ENCODE results near the gene SLC12A8. TPM values are rescaled to one million over a fixed set of nuclear protein-coding genes. Genes with fewer than 3 reads are reported as not detected.

The SLC12A8 gene
- polyA plus RNA-seq, 4 donors, result 0.81 to 25.4 (median 4.9) TPM

GRCh38 chr3:125151916-125152315 is 60.6 kb downstream of the SLC12A8 start:
- peaks cover 0 to 3% of the 10 kb centered on the region in 2 donors for H3K9me3 ChIP-seq (ENCODE audit: control insufficient read depth in 2 of 2, insufficient read depth in 1 of 2, low read depth in 1 of 2, low read length in 1 of 2)
- H3K36me3 ChIP-seq (ENCODE audit: control insufficient read depth in 3 of 3, insufficient read depth in 2 of 3, low read depth in 1 of 3, low read length in 3 of 3), result peaks cover 0 to 14% (median 0%) of the 10 kb centered on the region in 3 donors
- H3K4me3 ChIP-seq (ENCODE audit: low read depth in 1 of 3, low read length in 3 of 3), result no peak overlapping the region
- H3K27me3 ChIP-seq (ENCODE audit: control insufficient read depth in 3 of 3, insufficient read depth in 3 of 3, low read length in 3 of 3), result no peaks in the 10 kb centered on the region
- no peak overlapping the region for H3K27ac ChIP-seq (ENCODE audit: low read depth in 1 of 3, low read length in 2 of 3)
- FAIRE-seq (no peak), DNase-seq (no peak)
- WGBS, 3 donors, result 79 to 86% (median 82%) methylated on average over 1 of the region's 1 CpG
- H3K4me1 ChIP-seq (ENCODE audit: control insufficient read depth in 3 of 3, insufficient read depth in 2 of 3, low read depth in 1 of 3, low read length in 2 of 3), result no peaks in the 10 kb centered on the region

GRCh38 chr3:125151442-125151817 is 61.1 kb downstream of the SLC12A8 start:
- 82 to 94% (median 89%) methylated on average over 9 of the region's 9 CpGs for WGBS, 3 donors
- Histone ChIP-seq H3K27ac (ENCODE audit: low read depth in 1 of 3, low read length in 2 of 3) (no peak overlapping the region), H3K27me3 (ENCODE audit: control insufficient read depth in 3 of 3, insufficient read depth in 3 of 3, low read length in 3 of 3) (no peaks in the 10 kb centered on the region), H3K36me3 (ENCODE audit: control insufficient read depth in 3 of 3, insufficient read depth in 2 of 3, low read depth in 1 of 3, low read length in 3 of 3) (peaks cover 0 to 17% (median 0%) of the 10 kb centered on the region in 3 donors), H3K4me3 (ENCODE audit: low read depth in 1 of 3, low read length in 3 of 3) (no peak overlapping the region), H3K4me1 (ENCODE audit: control insufficient read depth in 3 of 3, insufficient read depth in 2 of 3, low read depth in 1 of 3, low read length in 2 of 3) (no peaks in the 10 kb centered on the region), H3K9me3 (ENCODE audit: control insufficient read depth in 2 of 2, insufficient read depth in 1 of 2, low read depth in 1 of 2, low read length in 1 of 2) (peaks cover 0 to 3% of the 10 kb centered on the region in 2 donors)
- DNase-seq, result no peak
- no peak for FAIRE-seq

- Histone ChIP-seq H3K36me3 (ENCODE audit: control insufficient read depth in 3 of 3, insufficient read depth in 2 of 3, low read depth in 1 of 3, low read length in 3 of 3) (peaks cover 0 to 12% (median 0%) of the 10 kb centered on the region in 3 donors), H3K9me3 (ENCODE audit: control insufficient read depth in 2 of 2, insufficient read depth in 1 of 2, low read depth in 1 of 2, low read length in 1 of 2) (peaks cover 0 to 3% of the 10 kb centered on the region in 2 donors), H3K4me1 (ENCODE audit: control insufficient read depth in 3 of 3, insufficient read depth in 2 of 3, low read depth in 1 of 3, low read length in 2 of 3) (no peaks in the 10 kb centered on the region), H3K27me3 (ENCODE audit: control insufficient read depth in 3 of 3, insufficient read depth in 3 of 3, low read length in 3 of 3) (no peaks in the 10 kb centered on the region), H3K4me3 (ENCODE audit: low read depth in 1 of 3, low read length in 3 of 3) (no peak overlapping the region), H3K27ac (ENCODE audit: low read depth in 1 of 3, low read length in 2 of 3) (no peak overlapping the region)
- DNase-seq, result peak; percentile 61 to 62
- WGBS, 3 donors, result 77 to 84% (median 79%) methylated on average over 14 of the region's 14 CpGs
- FAIRE-seq, result no peak
These were observed 61.8 kb downstream of the SLC12A8 start for GRCh38 chr3:125150525-125151441.

DNA sequence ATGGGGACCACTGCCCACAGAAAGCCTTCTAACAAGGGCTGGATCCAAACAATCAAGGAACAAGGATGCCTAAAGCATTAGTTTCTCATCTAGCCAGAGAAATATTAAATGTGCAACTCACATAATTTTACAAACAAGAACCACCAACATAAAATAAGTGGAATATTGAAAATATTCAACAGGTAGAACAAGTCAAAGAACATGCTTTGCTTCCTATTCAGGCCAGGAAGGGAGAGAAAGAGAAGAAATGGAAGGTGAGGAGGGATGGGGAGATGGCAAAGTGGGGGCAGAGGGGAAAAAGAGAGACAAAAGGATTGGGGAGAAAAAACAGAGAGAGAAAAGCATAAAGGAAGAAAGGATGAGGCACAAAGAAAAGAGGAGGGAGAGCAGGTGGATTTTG is 63.1 kb downstream of the SLC12A8 start:
- H3K27me3 ChIP-seq (ENCODE audit: control insufficient read depth in 3 of 3, insufficient read depth in 3 of 3, low read length in 3 of 3), result no peaks in the 10 kb centered on the region
- no peak for FAIRE-seq
- no peak overlapping the region for H3K27ac ChIP-seq (ENCODE audit: low read depth in 1 of 3, low read length in 2 of 3)

GRCh38 chr3:125148836-125149235 is 63.7 kb downstream of the SLC12A8 start:
- Histone ChIP-seq H3K27ac (ENCODE audit: low read depth in 1 of 3, low read length in 2 of 3) (no peak overlapping the region), H3K27me3 (ENCODE audit: control insufficient read depth in 3 of 3, insufficient read depth in 3 of 3, low read length in 3 of 3) (no peaks in the 10 kb centered on the region), H3K36me3 (ENCODE audit: control insufficient read depth in 3 of 3, insufficient read depth in 2 of 3, low read depth in 1 of 3, low read length in 3 of 3) (peaks cover 0 to 12% (median 0%) of the 10 kb centered on the region in 3 donors), H3K4me3 (ENCODE audit: low read depth in 1 of 3, low read length in 3 of 3) (no peak overlapping the region), H3K9me3 (ENCODE audit: control insufficient read depth in 2 of 2, insufficient read depth in 1 of 2, low read depth in 1 of 2, low read length in 1 of 2) (peaks cover 0 to 3% of the 10 kb centered on the region in 2 donors), H3K4me1 (ENCODE audit: control insufficient read depth in 3 of 3, insufficient read depth in 2 of 3, low read depth in 1 of 3, low read length in 2 of 3) (no peaks in the 10 kb centered on the region)
- 57 to 84% (median 78%) methylated on average over 17 of the region's 17 CpGs for WGBS, 3 donors
- DNase-seq (no peak), FAIRE-seq (no peak)

More for the DNA sequence above, 63.1 kb downstream of the SLC12A8 start:
- peaks cover 0 to 12% (median 0%) of the 10 kb centered on the region in 3 donors for H3K36me3 ChIP-seq (ENCODE audit: control insufficient read depth in 3 of 3, insufficient read depth in 2 of 3, low read depth in 1 of 3, low read length in 3 of 3)
- H3K9me3 ChIP-seq (ENCODE audit: control insufficient read depth in 2 of 2, insufficient read depth in 1 of 2, low read depth in 1 of 2, low read length in 1 of 2), result peaks cover 0 to 3% of the 10 kb centered on the region in 2 donors
- H3K4me3 ChIP-seq (ENCODE audit: low read depth in 1 of 3, low read length in 3 of 3), result no peak overlapping the region
- no peaks in the 10 kb centered on the region for H3K4me1 ChIP-seq (ENCODE audit: control insufficient read depth in 3 of 3, insufficient read depth in 2 of 3, low read depth in 1 of 3, low read length in 2 of 3)
- no peak for DNase-seq

GRCh38 chr3:125148016-125148812 is 64.3 kb downstream of the SLC12A8 start:
- FAIRE-seq, result no peak
- H3K27ac ChIP-seq (ENCODE audit: low read depth in 1 of 3, low read length in 2 of 3), result no peak overlapping the region
- H3K27me3 ChIP-seq (ENCODE audit: control insufficient read depth in 3 of 3, insufficient read depth in 3 of 3, low read length in 3 of 3), result no peaks in the 10 kb centered on the region
- peaks cover 0 to 12% (median 0%) of the 10 kb centered on the region in 3 donors for H3K36me3 ChIP-seq (ENCODE audit: control insufficient read depth in 3 of 3, insufficient read depth in 2 of 3, low read depth in 1 of 3, low read length in 3 of 3)
- H3K4me3 ChIP-seq (ENCODE audit: low read depth in 1 of 3, low read length in 3 of 3), result no peak overlapping the region
- no peak for DNase-seq
- WGBS, 3 donors, result 92 to 94% (median 92%) methylated on average over 7 of the region's 7 CpGs
- H3K4me1 ChIP-seq (ENCODE audit: control insufficient read depth in 3 of 3, insufficient read depth in 2 of 3, low read depth in 1 of 3, low read length in 2 of 3), result no peaks in the 10 kb centered on the region
- H3K9me3 ChIP-seq (ENCODE audit: control insufficient read depth in 2 of 2, insufficient read depth in 1 of 2, low read depth in 1 of 2, low read length in 1 of 2), result peaks cover 0 to 3% of the 10 kb centered on the region in 2 donors

DNA sequence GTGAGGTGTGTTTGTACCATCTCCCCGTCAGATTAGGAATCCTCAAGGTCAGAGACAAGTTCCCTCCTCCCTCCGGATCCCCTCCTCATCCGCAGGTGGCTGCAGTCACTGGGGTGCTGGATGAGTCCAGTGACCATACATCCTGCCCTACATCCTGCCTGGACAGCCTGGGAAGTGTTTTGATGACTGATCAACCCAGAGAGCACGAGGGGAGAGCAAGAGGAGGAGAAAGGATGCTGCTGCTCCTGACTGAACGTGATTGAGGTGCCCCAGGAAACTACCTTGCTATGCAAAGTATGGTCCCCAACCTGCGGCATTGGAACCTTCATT is 65.1 kb downstream of the SLC12A8 start:
- FAIRE-seq, result no peak
- H3K4me1 ChIP-seq (ENCODE audit: control insufficient read depth in 3 of 3, insufficient read depth in 2 of 3, low read depth in 1 of 3, low read length in 2 of 3), result peaks cover 0 to under 1% (median 0%) of the 10 kb centered on the region in 3 donors
- peak overlapping the region in 1 of 3 donors; percentile 63 for H3K27ac ChIP-seq (ENCODE audit: low read depth in 1 of 3, low read length in 2 of 3)
- no peak overlapping the region for H3K4me3 ChIP-seq (ENCODE audit: low read depth in 1 of 3, low read length in 3 of 3)
- H3K36me3 ChIP-seq (ENCODE audit: control insufficient read depth in 3 of 3, insufficient read depth in 2 of 3, low read depth in 1 of 3, low read length in 3 of 3), result peaks cover 0 to 12% (median 0%) of the 10 kb centered on the region in 3 donors
- 69 to 85% (median 82%) methylated on average over 6 of the region's 6 CpGs for WGBS, 3 donors
- DNase-seq, result no peak
- H3K9me3 ChIP-seq (ENCODE audit: control insufficient read depth in 2 of 2, insufficient read depth in 1 of 2, low read depth in 1 of 2, low read length in 1 of 2), result peaks cover 0 to 3% of the 10 kb centered on the region in 2 donors
- H3K27me3 ChIP-seq (ENCODE audit: control insufficient read depth in 3 of 3, insufficient read depth in 3 of 3, low read length in 3 of 3), result no peaks in the 10 kb centered on the region

DNA sequence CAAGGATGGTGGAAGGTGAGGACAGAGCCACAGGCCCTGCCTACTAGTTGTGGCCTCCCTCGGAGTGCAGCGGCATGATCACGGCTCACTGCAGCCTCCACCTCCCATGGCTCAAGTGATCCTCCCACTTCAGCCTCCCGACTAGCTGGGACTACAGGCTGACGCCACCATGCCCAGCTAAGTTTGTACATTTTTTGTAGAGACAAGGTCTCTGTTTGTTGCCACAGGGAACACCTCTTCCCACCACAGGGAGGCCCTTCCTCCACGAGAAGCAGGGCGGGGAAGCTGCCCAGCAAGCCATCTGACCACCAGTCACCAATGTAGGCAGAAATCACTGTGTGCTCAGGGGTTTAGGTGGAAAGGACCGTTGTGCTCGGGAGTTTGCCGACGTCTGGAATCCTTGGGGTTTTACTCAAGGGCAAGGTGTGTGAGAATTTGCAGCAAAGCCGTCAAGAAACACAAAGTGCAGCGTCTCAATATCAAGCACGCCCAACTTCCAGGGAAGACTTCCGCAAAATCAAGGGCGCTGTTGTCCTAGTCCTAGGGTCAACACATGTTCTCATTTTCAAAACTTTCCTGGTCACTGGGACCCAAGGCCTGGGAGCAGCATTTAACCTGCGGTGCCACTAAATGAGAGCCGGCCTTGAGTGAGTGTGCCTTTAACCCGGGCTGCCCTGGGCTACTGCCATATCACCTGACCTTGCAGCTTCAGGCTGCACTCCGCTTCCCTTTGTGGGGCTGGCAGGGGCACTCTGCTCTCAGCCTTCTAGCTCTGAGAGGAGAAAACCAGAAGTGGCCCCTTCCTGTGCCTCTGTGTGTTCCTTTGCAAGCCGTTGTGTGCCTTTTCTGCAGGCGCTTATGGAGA is 65.7 kb downstream of the SLC12A8 start:
- H3K36me3 ChIP-seq (ENCODE audit: control insufficient read depth in 3 of 3, insufficient read depth in 2 of 3, low read depth in 1 of 3, low read length in 3 of 3), result peaks cover 0 to 12% (median 0%) of the 10 kb centered on the region in 3 donors
- no peak overlapping the region for H3K4me3 ChIP-seq (ENCODE audit: low read depth in 1 of 3, low read length in 3 of 3)
- H3K27ac ChIP-seq (ENCODE audit: low read depth in 1 of 3, low read length in 2 of 3), result peak overlapping the region in 1 of 3 donors; percentile 63
- 81 to 89% (median 83%) methylated on average over 22 of the region's 22 CpGs for WGBS, 3 donors
- no peak for DNase-seq
- peaks cover 0 to 3% of the 10 kb centered on the region in 2 donors for H3K9me3 ChIP-seq (ENCODE audit: control insufficient read depth in 2 of 2, insufficient read depth in 1 of 2, low read depth in 1 of 2, low read length in 1 of 2)
- H3K27me3 ChIP-seq (ENCODE audit: control insufficient read depth in 3 of 3, insufficient read depth in 3 of 3, low read length in 3 of 3), result no peaks in the 10 kb centered on the region
- no peak for FAIRE-seq
- peaks cover 0 to 6% (median 0%) of the 10 kb centered on the region in 3 donors for H3K4me1 ChIP-seq (ENCODE audit: control insufficient read depth in 3 of 3, insufficient read depth in 2 of 3, low read depth in 1 of 3, low read length in 2 of 3)
